ENCODE results near the gene FNTB.

DNA sequence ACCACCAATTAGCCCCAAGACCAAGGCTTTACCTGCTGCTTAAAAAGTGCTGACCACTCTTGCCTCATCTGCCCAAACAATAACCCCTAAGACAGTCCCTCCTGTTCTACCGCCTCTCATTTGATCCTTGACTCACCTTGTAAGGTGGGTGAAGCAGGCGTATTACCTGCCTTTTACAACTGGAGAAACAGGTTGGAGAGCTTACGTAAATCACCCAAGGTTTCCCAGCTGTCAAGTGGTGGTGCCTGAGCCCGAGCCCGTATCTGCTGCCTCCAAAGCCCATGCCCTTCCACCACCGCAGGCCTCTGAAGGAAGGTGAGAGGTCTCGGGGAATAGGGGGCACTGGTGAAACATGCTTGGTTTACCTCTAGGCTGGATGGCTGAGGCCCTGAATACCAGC is 79.0 kb downstream of the FNTB start:
- no peak for TF ChIP-seq EZH2 (IDR thresholded peaks at IDR 0.05; ENCODE audit: borderline replicate concordance)
- TF ChIP-seq, protein P1, sequence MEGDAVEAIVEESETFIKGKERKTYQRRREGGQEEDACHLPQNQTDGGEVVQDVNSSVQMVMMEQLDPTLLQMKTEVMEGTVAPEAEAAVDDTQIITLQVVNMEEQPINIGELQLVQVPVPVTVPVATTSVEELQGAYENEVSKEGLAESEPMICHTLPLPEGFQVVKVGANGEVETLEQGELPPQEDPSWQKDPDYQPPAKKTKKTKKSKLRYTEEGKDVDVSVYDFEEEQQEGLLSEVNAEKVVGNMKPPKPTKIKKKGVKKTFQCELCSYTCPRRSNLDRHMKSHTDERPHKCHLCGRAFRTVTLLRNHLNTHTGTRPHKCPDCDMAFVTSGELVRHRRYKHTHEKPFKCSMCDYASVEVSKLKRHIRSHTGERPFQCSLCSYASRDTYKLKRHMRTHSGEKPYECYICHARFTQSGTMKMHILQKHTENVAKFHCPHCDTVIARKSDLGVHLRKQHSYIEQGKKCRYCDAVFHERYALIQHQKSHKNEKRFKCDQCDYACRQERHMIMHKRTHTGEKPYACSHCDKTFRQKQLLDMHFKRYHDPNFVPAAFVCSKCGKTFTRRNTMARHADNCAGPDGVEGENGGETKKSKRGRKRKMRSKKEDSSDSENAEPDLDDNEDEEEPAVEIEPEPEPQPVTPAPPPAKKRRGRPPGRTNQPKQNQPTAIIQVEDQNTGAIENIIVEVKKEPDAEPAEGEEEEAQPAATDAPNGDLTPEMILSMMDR (IDR thresholded peaks at IDR 0.05; ENCODE audit: poor library complexity): no peak
- no peak for TF ChIP-seq EZH2phosphoT487 (IDR thresholded peaks at IDR 0.05; ENCODE audit: low read depth, severe bottlenecking, unreplicated experiment)

All from hepatocyte (in vitro differentiated cells).